HG03159 (cell line): ENCODE results near the gene G2E3.
A peak's percentile ranks its signal among the peaks of the same experiment; 100 is the strongest.
"Not testable (repeated sequence)": the region's sequence is repeated elsewhere in the genome, so short reads cannot be mapped to it uniquely, and the experiment has no call there.

Experiments used
- ATAC-seq: cut with Tn5 transposase; IDR thresholded peaks from one replicate; pipeline ENCODE4 v1.9.1; 2021; ENCODE audit warnings: mild to moderate bottlenecking, moderate library complexity; ENCODE audit not compliant: unreplicated experiment

The G2E3 gene, protein sequence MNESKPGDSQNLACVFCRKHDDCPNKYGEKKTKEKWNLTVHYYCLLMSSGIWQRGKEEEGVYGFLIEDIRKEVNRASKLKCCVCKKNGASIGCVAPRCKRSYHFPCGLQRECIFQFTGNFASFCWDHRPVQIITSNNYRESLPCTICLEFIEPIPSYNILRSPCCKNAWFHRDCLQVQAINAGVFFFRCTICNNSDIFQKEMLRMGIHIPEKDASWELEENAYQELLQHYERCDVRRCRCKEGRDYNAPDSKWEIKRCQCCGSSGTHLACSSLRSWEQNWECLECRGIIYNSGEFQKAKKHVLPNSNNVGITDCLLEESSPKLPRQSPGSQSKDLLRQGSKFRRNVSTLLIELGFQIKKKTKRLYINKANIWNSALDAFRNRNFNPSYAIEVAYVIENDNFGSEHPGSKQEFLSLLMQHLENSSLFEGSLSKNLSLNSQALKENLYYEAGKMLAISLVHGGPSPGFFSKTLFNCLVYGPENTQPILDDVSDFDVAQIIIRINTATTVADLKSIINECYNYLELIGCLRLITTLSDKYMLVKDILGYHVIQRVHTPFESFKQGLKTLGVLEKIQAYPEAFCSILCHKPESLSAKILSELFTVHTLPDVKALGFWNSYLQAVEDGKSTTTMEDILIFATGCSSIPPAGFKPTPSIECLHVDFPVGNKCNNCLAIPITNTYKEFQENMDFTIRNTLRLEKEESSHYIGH

DNA sequence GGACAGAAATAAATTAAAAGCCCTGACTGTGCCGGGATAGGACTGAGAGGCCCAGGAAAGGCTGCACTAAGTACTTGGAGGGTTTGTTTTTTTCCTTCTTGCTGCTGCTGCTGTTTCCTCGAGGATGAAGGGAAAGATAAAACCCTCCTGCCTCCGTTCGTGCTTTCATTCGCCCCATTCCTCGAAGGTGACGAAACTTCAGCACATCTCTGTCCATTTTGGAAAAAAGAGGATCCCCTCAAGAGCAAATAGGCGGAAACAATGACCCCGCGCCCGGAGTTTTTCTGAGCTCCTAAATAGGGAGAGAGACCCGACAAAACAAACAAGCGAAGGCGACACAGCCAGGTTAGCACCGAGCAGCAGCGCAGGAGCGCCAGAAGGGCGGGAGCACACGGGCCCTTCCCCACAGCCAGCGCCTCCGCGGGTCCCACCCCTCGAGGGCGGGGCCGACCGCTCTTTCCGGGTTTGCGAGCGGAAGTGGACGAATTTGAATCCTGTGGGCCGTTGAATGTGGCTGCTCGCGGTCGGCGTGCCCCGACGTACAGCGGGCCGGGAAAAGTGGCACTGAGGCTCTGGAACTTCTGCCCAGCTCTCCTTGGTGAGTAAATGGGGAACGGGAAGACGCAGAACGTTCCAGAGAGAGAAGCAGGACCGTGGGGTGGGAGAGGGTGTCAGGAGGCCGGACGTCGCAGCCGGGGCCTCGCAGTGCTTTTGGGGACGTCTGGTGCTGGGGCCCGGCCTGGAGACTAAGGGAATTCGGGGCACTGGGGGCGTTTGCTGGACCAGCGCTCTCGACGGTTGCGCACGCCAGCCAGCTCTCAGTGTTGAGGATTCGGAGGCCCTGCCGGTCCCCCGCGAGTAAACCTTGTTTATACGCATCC is at the start of gene G2E3:
G2E3 (plus strand) TSS at position 484 of the 881 bp plus-strand sequence. CDS start 21,922 bp downstream, outside the sequence.
- peak; percentile 98 for ATAC-seq

DNA sequence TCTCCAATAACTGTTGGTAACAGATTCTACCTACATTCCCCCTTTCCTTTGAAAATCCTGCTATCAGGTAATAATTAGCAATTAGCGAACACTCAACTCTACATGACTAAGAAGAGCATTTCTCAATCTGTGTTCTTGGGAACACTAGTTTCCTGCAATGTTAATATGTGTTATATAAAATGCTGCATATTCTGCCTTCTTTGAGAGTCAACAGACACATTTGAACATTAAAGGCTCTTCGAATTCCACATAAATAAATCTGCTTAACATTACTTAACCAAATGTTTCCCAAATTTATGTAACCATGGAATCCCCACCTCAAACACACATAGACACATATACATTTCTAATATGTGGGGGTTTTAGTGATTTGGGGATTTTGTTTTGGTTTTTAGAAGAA is 41.2 kb upstream of the G2E3 start:
- ATAC-seq: no peak

DNA sequence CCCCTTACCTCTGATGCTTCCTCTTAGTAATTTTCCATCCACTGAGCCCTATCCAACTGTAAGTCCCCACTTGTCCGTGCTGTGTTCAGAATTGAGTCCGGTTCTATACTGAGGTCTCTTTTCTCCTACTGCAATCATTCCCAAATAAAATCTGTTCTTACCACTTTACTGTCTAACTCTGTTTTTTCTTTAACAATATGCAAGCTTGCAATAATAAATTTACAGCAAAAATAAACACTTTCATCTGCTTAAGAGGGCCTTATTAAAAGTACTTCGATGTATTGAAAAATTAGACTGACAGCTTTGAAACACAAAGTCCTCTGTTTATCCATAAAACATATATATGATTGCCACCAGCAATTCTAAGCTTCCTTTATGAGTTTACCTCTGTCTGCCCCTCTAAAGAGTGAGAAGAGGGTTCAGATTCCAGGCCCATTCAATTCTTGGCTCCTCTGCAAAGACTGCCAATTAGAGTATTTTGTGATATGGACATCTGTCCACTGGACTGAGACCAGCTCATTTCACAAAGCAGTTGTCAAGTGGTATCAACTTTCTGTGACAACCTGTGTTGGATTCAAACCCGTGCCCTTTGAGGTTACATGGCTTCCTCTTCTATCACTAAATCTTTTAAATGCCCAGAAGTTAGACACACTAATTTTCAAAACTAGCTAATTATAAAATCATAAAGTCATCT is 39.9 kb upstream of the G2E3 start:
- no peak for ATAC-seq

DNA sequence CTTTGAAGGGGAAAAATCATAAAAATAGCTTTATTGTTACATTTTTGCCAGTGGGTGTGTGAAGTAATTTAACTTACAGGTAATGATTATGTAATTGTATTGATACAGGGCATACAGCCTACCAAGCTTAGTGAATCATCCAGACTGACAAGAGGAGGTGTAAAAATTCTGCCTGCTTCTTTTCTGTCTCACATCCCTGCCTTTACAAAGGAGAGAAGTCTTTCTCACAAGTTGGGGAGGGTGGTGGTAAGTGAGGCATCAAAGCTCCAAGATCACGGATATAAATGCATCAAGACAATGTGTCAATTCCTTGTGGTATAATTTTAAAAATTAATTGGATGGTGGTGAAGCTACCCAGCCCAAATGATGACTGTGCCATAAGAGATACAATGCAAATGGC is 39.0 kb upstream of the G2E3 start:
- no peak for ATAC-seq

DNA sequence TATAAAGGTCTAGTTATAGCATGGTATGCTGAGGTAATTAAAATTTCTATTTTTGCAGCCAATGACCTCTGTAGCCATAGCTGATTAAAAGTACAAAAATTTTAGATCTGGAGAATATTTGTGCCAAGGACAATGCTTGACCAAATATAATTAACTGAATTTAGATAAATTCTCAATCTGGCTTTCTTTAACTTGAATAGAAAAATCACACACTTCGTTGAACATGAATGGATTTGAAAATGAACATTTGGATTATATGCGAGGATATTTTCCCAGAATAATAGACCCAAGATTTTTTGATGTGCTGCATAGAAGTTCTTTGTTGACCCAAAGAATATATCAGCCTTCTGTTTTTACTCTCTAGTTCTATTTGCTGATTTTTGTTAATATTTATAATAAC is 38.4 kb upstream of the G2E3 start:
- no peak for ATAC-seq

DNA sequence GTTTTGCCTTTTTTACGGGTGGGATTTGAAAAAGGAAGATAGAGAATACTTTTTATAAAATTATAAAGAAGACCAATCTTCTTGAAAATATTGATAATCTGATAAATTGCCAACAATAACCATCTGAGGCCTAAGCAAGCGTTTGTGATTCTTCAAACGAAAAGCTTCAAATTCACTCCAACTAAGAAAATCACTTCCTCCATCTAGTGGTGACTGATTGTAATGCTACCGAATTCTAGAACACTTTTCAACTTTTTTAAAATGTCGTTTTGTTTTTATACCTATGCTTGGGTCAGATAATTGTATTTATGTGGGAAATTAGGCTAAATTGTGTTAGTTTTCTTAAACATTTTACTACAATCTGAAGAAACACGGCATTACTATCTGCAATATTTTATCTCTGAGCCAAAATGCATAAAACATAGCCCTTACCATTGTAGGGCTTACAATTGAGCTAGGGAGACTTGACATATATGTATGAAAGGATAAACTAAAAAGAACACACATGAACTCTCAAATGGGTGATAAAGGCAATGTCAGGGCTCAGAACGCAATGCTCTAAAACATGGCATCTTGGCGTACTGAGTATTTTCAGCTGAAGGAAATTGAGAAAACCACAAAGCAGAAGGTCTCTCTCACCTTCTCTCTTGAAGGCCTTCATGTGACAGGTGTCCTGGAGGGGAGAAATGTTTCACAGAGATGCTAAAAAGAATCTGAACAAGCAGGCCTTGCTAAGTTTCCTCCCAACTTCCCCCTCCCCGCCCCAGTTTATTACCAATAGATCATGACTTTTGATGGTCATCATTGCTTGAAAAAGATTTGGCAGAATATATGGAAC is 36.8 kb upstream of the G2E3 start:
- ATAC-seq: peak; percentile 57

DNA sequence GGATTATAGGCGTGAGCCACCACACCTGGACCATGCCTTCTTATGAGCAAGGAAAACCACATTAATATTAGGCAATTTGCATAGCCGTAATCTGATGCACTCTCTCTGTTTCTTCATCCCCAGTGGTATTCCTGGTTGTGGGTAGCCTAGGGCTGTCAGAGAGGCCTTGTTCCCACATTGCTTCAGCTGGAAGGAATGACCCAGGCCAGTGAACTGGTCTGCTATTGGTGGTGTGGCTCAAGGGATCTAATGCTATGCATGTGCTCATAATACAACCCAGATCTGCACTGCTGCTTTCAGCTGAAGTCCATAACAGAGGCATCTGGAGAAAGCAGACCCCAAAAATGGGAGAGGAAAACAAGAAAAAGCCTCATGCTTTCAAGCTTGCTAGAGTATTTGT is 33.1 kb upstream of the G2E3 start:
- no peak for ATAC-seq

DNA sequence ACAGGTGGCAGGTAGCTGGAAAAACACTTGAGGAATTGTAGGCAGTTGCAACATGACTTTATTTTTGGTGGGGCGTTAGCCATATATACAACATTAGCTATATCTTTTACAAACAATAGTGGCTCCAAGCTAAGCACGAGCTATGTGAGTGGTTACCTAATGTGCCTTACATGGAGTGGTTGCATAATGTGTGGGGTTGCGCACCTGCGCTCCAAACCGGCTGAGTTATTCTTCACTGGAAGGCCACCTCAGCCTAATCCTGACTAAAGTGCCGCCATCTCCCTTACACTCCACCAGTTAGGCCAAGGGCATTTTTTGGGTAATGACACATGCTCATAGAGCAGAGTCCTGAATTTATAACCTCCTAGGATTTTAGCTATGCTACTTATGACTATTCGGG is 31.8 kb upstream of the G2E3 start:
- no peak for ATAC-seq

DNA sequence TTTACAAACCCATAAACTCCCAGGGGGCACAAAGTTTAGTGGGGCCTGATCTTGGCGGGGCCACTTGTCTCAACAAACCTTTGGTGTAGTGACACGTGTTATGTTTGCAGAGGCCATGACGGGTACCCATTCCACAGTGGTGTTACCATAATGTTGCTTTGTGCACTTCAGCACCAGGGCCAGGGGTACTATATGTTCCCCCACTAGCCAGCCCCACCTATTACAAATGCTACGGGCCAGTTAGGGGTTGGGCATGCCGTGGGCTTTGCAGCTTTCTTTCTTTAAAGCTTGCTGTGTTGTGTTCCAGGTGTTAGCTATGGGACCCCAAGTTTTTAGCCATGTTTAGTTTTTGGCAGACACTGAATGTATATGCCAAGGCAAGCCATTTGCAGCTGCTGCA is 30.8 kb upstream of the G2E3 start:
- no peak for ATAC-seq

DNA sequence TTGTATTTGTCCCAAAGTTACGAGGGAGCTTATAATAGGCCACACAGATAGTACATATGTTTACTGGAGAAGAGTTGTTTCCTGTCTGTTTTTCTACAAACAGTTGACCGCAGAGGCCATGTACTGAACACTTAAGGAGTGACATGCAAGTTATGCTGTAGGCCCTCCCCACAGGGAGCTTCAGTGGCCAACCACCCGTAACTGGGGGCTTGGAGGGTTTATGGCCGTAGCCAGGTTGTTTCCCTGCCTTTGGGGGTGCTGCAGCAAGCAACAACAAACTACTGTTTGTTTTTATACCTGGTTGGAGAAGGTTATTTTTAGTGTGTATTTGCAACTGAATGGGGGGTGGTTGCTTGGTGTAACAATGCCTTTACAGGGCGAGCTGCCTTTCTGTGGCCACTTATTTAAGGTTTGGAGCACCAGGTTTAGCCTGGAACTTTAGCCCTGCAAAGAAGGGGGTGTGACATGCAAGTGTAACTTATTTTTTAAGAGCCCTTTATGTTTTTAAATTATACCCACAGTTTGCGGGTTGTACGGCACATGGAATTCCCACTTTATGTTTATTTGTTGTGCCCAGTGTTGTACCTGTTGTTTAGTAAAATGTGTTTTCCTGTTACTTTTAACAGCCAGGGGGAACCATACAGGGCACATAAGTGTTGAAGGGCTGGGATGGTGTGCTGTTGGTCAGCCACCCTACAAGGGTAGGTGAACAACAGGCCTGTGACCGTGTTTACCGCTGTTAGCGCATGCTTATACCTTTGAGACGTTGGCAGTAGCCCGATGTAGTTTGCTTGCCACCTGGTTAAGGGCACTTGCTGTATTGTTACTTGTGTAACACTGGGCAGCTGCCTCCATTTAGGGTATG is 29.9 kb upstream of the G2E3 start:
- ATAC-seq: no peak

DNA sequence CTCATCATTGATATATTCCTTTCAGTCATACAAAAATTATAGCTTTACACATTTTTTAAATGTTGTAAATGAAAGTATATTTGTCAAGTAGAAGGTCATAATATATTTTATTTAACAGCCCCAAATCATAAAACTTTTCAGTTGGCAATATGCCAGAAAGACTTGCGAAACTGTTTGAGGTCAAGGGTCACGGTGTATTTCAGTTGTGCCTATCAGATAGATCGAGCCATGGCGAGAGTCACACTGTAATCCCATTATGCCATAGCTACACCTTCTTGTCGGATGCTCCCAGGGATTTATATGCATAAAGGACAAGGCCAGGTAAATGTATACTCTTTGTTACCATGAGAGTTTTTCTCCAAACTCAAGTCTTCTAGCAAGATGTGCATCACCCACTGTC is 26.7 kb upstream of the G2E3 start:
- ATAC-seq: no peak

DNA sequence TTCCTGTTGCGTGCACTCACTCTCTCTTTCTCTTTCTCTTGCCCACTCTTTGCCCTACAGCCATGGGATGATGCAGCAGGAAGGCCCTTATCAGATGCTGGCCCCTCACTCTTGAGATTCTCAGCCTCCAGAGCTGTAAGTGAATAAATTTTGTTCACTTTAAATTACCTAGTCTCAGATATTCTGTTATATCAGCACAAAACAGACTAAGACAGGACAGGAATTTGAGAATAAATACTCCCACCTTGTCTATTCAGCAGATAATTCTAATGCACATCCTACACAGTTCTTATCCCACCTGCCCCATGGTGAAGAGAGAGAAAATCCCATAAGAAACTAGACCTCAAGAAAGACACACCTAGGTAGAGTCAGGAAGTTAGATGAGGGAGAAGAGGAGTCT is 25.8 kb upstream of the G2E3 start:
- no peak for ATAC-seq

DNA sequence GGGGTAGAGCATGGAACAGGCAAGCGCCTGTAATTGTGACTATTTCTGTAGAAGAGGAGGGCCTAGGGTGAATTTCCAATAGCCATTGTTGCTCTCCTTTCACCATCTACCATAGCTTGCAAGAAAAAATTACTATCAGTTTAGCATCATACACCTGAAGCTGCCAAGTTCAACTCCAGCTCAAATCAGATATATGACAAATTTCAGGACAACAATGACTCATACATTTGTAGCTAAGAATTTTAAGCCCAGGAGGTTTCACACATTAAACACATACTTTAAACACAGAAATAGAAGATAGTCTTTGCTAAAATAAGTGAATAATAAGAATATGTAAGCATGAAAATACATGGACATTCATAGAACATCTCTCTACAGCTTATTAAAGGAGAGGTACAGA is 17.6 kb upstream of the G2E3 start:
- ATAC-seq: no peak

DNA sequence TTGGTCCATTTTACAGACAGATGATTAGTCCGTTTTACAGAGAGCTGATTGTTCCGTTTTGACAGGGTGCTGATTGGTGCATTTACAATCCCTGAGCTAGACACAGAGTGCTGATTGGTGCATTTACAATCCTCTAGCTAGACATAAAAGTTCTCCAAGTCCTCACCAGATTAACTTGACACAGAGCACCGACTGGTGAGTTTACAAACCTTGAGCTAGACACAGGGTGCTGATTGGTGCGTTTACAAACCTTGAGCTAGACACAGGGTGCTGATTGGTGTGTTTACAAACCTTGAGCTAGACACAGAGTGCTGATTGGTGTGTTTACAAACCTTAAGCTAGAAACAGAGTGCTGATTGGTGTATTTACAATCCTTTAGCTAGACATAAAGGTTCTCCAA is 12.2 kb upstream of the G2E3 start:
- not testable (repeated sequence) for ATAC-seq

DNA sequence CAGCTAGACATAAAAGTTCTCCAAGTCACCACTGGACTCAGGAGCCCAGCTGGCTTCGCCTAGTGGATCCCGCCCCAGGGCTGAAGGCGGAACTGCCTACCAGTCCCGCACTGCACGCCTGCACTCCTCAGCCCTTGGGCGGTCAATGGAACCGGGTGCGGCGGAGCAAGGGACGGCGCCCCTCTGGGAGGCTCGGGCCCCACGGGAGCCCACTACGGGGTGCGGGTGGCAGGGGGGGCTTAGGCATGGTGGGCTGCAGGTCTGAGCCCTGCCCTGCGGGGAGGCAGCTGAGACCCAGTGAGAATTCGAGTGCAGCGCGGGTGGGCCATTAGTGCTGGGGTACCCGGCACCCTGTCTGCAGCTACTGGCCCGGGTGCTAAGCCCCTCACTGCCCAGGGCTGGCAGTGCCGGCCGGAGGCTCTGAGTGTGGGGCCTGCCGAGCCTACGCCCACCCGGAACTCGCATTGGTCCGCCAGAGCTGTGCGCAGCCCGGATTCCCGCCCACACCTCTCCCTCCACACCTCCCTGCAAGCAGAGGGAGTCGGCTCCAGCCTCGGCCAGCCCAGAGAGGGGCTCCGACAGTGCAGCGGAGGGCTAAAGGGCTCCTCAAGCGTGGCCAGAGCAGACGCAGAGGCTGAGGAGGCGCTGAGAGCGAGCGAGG is 11.4 kb upstream of the G2E3 start:
- ATAC-seq: no peak

DNA sequence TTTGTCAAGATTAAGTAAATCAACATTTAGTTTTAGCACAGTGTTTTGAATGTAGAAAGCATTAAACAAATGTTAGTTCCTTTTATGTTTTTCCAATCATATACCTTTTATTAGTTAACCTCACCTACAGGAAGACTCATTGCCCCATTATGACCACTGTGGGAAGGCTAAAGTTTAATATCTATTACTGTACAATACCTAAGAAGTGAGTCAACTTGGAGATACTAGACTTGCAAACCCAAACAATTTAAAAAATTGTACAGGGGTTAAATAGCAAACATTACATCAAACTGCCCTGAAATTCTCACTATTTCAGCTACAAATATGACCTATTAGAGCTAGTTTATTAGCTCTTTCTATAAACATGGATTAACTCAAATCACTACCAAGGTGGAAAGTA is 8.6 kb upstream of the G2E3 start:
- ATAC-seq: no peak

DNA sequence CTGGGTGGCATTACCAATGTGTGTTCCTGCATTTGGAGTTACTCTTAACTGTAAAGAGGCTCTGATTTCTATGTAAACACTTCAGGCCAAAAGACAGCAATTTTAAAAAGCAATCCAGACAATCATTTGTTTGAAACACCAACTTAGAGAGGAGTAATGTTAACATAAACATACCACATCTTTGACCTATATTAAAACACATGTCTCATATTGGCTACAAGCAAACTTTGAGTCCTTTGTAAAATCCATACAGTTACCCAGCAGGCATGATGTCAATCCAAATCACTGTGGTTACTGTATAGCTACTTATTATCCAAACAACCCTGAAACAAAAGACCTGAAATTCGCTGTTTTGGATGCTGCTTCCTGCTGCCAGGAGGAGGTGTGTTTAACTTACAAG is 7.5 kb upstream of the G2E3 start:
- ATAC-seq: no peak

DNA sequence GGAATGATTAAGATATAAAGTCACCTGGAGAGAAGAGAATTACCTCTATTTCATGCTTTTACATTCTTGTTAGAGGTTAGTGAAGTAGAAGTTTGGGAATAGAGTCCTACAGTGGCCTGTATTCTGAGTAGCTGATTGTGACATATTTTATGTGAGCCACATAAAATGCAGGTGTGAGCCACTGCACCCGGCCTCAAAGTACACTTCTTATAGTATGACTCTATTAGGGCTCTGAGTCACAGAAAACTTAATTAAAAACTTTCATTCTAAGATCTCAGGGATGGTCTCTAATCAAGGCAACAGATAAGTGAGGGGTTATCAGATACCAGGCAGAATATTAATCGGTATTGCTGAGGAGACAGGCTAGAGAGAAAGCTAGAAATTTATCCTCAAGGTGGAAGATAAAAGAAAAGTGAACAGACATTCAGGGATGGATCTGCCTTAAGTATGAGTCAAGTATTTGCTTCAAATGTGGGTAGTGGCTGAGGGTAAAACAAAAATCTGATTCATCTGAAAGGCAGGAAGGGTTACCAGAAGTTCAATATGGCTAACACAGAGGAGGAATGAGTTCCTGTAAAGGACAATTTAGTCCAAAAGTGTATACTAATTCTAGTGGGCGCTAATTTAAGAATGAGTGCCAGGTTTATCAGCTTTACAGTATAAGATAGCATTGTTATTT is 5.5 kb upstream of the G2E3 start:
- no peak for ATAC-seq
